Measurements from ENCODE around the gene DACT2.
A peak's percentile ranks its signal among the peaks of the same experiment; 100 is the strongest.
"Not testable (repeated sequence)": the region's sequence is repeated elsewhere in the genome, so short reads cannot be mapped to it uniquely, and the experiment has no call there.

The DACT2 gene, protein sequence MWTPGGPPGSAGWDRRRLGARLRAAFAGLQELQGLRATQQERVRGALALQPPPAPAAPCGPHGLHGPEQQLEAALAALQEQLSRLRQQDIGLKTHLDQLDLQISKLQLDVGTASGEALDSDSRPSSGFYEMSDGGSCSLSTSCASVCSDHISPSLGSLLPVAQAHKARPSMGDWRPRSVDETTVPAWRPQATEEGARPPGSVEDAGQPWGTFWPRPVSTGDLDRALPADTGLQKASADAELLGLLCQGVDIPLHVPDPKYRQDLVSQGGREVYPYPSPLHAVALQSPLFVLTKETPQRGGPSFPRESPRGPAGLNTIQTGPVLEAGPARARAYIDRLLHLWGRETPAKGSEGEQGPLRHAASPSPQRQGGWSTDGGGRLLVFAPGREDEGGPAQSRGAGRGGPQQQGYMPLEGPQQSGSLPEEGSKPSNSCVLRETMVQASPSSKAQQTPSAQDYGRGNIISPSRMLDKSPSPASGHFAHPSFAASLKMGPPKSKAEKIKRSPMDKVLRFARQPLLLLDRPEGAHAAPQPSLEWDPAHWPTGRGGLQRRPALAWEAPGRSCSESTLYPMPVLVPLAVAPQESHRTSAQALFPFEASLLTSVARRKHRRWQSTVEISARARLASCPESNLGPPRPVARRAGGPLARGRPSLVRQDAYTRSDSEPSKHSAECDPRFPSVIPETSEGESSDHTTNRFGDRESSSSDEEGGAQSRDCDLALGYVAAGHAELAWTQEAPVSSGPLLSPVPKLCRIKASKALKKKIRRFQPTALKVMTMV

DNA sequence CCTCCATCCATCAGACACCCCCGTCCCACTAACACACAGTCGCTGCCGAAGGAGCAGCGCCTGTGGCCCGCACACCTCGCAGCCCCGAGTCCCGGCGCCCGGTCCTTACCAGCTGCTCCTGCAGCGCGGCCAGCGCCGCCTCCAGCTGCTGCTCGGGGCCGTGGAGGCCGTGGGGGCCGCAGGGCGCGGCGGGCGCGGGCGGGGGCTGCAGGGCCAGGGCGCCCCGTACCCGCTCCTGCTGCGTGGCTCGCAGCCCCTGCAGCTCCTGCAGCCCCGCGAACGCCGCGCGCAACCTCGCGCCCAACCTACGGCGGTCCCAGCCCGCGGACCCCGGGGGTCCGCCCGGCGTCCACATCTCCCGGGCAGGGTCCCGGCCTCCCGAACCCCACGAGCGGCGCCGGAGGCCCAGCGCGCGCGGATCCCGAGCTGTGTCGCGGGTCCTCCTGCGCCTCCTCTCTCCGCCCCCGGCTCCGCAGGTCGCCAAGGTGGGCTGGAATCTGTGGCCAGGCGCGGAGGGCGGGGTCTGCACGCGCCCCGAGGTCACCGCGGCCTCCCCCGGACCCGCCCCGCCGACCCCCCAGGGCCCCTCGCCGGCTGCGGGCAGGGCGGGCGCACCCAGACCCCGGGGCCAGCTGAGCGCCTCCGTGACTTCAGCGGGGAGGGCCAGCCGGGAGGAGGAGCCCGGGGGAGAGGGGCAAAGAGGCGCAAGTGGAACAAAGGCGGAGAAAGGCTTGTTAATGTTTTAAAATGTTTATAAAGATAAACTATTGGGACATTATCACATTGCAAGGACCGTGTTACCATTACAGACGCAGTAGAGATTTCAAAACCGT lies at the start of gene DACT2:
TSS of gene DACT2 (minus strand) at position 499 of the 833 bp plus-strand sequence. CDS start at position 355, 144 bp downstream.
- peak; percentile 68 for DNase-seq

DNA sequence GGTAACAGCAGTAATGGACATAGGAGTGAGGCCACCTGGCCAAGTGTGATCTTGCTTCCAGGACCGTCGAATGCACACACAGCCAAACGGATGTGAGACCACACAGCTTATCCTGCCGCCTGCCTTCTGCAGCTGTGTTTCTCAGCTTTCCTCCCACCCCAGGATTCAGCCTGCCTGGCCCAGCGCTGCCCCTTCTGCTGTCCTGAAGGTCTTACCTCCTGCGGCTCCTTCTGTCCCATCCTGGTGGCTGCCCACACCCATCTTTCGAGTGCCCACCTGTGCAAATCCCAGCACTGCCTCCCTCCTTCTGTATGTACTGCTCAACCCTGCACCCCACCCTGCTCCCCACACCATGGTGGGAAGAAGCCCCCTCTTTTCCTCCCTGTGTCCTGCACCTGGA lies 49.4 kb upstream of the DACT2 start:
- DNase-seq: no peak

DNA sequence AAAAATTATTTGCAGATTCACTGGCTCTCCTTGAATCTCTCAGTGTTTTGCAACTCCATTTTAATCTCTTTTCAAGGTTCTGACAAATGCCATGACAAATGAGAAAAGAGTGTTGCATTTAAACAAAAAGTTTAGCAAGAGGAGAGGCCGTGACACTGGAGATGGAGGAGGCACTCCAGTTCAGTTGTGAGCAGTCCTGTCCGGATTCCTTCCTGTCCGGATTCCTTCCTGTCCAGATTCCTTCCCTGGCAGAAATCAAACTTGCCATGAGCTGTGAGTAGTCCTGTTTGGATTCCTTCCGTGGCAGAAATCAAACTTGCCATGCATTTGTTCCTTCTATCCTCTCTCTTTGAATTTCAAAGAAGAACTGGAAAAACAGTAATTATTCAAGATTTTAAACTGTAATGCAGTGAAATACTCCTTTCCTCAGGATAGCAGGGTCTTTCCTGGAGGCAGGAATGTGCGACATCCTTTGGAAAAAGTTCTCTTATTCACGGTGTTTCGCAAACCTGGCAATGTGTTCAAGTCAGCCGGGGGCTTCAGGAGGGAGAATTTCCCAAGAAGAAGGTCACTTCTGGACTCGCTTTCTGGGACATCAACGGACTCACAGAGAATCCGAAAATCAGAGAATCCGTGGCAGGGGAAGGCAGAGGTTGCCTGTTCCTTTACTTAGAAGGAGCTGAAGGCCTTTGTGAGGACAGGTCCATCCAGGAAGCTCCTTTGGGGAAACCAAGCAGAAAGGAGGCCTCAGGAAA lies 48.7 kb upstream of the DACT2 start:
- DNase-seq: no peak

DNA sequence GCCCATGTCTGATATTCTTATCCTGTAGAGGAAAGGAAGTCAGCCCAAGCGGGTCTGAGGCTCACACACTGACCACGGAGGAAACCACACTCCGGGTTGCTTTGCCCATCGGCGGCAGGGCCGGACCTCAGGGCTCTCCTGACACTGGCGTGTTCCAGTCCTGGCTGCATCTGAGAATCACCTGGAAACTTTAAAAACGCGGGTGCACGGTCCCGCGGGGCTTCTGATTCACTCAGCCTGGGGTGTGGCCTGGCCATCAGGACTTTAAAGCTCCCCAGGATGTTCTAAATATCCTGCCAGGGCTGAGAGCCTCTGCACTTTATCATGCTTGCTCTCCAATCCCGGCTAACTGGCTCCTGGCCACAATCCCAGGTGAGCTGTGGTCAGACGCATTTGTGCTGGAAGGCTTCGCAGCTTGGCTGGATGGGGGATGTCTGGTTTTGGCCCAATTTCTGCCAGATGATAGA lies 47.7 kb upstream of the DACT2 start:
- DNase-seq: no peak

DNA sequence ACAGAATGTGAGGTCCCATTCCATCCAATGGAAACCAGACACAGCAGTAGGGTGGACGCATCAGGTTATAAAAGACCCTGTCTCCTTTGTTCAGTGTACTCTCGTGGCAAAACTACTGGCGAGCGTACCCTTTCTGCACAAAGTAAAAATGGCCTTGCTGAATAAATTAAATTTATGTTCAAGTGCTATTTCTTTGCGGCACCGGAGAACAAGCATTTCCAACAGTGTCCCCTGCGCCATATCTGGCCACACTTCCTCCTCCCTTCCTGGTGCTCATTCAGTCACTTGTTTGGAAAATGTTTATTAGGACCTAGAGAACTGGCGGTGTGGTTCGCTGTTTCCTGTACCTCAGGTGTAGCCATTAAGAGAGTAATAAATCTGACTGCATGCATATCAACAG lies 46.9 kb upstream of the DACT2 start:
- no peak for DNase-seq

DNA sequence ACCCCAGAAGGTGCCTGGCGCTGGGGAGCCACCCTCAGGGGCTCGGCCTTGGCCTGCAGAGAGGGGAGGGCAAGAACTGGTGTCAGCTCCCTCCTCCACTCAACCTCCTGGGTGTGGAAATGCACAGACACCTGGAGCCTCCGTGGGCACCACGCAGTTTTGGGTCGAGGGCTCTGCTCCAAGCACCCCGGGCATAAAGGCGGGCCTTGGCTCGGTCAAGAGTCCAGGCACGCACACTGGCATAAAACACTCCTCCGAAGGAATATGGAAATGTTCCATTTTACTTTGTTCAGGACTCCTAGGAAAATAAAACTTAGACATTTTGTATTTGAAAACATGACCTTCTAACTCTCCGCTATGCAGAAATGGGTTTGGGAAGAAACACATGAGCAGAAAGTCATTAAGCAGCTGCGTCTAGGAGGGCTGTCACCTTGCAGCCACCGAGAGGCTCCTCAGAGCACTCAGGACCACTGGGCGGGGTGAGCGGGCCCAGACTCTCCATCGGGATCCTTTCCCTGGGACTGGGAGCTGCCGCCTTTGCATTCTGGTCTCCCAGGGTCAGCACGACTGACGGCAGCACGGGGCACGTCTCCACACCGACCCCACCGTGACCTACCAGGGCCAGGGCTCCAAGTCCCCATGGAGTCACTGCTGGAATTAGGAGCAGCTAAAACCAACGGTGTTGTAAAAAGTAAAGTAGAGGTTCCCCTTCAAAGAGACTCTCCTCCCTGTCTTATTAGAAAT lies 46.0 kb upstream of the DACT2 start:
- DNase-seq: no peak

DNA sequence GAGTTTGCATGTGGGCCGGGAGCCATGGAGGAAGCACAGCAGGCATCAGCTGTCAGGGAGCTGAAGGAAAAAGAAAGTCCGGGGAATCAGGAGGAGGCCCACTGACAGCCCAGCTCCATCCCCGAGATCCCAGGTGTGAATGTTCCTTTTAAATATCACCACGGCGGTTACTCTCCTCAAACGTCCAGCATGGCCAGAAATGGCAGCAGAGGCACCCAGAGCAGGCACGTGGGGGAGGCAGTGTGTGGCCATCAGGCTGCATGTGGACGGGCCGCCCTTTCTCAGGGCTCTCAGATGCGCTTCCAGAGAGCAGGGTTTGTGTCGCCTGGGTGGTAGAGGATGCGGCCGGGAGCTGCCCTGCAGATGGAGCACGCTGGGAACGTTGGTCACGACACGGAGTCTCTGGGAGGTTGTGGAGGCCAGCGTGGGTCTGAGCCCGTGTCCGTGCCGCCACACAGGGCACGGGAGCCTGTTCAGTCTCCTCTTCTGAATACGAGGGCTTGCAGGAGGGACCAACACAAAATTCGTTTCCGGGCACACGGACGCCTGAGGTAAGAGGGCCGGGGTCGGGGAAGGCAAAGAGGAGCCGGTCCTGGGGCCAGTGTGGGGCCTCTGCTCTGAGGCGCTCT lies 45.3 kb upstream of the DACT2 start:
- no peak for DNase-seq

DNA sequence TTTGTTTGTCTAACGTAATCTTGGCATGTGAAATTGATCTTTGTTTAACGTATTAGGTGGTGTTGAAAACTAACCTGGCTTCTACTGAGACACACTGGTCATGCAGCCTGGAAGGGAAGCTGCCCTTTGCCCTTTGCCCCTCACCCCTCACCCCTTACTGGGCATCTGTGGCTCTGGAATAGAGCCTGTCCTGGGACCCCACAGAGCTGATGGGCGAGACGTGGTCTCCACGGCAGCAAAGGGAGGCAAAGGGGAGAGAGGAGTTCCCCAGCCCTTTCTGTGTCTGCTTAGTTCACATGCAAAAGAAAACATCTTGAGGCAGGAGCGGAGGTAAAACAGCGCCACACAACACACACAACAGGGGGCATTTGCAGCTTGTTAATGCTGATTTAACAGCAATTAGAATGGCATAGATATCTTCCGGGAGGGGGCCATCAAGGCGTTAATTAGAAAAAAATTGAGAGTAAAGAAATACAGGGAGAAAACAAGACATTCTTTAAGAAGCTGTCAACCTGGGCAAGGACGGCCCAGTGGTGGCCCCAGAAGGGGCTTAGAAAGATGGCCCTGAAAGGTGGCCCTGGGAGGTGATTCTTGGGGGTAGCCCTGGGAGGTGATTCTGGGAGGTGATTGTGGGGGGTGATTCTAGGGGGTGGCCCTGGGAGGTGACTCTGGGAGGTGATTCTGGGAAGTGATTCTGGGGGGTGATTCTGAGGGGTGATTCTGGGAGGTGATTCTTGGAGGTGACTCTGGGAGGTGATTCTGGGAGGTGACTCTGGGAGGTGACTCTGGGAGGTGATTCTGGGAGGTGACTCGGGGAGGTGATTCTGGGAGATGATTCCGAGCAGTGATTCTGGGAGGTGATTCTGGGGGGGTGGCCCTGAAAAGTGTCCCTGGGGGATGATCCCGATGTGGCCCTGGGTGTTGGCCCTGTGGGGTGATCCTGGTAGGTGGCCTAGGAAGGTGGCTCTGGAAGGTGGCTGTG lies 44.5 kb upstream of the DACT2 start:
- no peak for DNase-seq

DNA sequence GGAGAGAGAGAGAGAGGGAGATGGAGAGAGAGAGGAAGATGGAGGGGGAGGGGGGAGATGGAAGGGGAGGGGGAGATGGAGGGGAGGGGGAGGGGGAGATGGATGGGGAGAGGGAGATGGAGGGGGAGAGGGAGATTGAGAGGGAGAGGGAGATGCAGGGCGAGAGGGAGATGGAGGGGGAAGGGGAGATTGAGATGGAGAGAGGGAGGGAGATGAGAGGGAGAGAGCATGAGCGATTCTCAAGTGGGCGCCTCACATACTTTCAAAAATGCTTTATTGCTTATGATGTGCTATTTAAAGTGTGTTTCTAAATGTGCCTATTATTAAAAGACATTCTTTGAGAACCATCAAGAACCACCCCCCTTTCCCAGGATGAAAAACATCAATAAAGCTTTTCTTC lies 43.7 kb upstream of the DACT2 start:
- no peak for DNase-seq

DNA sequence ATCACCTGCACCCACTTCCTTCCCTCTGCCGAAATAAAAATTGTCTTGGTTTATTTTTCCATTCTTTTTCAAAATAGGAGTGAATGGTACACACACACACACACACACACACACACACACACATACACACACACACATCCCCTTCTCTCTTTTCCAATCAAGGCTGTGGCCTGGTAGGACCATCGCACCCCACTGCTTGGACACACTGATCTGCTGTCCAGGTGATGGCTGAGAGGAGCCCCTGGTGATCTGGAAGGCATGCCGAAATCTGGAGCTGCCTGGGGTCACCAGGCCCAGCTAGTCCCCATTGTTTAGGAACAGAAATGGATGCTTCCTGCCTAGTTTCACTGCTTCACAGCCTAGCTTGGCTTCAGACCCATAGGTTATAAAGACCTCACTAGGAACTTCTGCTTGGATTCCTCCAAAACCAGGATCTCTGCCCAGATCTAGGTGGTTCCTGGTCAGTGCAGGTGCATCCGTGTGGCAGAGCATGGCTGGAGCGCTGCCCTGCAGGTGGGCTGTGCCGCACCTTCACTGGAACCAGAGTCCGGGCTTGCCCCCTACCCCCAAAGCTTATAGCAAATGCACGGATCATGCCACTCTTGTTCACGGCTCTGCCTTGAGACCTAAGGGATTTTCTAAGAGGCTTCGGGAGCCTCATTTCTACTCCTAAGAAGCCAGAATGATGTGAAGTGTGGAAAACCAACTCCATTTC lies 42.9 kb upstream of the DACT2 start:
- DNase-seq: no peak

DNA sequence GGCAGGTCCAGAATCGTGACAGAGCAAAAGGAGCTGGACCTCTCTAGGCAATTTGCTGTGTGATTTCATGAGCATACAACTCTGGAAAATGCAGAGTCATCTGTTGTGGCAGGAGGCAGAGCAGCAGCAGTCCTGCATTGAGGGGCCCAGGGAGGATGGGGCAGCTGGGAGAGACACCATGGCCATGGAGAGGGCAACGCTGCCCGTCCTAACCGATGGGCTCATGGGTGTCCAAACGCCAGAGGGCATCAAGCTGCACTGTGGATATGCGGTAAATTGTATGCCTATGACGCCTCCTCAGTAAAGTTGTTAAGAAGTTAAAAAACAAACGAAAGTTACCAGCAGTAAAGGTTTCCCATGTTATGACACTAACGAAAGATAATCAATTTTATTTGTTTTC lies 42.2 kb upstream of the DACT2 start:
- no peak for DNase-seq

DNA sequence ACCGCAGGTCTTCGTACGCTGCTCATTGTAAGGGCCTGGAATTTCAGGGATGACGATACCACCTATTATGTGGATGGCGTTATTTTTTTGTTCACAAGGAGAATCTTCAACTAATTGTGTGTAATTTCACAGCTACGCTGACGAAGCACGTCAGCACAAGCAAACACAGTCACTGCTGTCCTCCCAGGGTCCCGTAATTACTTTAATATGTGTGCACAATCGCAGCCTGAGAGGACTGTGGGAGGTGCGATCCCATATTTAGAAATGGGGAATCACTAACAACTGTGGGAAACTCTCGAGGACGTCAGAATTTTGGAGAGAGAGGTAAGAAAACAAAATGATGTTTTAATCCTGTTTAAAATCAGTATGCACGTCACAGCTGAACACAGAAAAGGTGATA lies 40.2 kb upstream of the DACT2 start:
- DNase-seq: no peak

DNA sequence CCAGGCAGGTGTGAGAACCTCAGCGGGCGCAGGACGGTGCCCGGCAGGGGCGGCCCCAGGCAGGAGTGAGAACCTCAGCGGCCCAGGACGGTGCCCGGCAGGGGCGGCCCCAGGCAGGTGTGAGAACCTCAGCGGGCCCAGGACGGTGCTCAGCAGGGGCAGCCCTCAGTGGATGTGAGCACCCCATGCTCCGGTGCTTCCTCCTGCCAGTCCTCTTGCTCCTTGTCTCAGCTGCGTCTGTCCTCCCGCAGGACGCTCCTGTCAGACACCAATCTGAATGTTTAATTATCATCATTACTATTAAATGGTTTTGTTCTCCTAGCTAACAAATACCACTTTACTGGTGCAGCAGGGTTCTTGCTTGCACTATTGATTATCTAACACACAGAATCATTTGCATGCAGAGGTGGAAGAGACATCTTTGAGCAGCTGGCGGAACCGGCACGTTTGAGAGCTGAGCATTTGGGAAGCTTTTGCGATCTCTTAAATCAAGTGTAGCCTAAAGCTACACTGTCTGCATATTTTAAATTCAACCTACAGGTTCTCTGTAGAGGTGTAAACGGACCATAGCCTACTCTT lies 39.4 kb upstream of the DACT2 start:
- no peak for DNase-seq

DNA sequence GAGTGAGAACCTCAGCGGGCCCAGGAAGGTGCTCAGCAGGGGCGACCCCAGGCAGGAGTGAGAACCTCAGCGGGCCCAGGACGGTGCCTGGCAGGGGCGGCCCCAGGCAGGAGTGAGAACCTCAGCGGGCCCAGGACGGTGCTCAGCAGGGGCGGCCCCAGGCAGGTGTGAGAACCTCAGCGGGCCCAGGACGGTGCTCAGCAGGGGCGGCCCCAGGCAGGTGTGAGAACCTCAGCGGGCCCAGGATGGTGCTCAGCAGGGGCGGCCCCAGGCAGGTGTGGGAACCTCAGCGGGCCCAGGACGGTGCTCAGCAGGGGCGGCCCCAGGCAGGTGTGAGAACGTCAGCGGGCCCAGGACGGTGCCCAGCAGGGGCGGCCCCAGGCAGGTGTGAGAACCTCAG lies 37.3 kb upstream of the DACT2 start:
- not testable (repeated sequence) for DNase-seq

DNA sequence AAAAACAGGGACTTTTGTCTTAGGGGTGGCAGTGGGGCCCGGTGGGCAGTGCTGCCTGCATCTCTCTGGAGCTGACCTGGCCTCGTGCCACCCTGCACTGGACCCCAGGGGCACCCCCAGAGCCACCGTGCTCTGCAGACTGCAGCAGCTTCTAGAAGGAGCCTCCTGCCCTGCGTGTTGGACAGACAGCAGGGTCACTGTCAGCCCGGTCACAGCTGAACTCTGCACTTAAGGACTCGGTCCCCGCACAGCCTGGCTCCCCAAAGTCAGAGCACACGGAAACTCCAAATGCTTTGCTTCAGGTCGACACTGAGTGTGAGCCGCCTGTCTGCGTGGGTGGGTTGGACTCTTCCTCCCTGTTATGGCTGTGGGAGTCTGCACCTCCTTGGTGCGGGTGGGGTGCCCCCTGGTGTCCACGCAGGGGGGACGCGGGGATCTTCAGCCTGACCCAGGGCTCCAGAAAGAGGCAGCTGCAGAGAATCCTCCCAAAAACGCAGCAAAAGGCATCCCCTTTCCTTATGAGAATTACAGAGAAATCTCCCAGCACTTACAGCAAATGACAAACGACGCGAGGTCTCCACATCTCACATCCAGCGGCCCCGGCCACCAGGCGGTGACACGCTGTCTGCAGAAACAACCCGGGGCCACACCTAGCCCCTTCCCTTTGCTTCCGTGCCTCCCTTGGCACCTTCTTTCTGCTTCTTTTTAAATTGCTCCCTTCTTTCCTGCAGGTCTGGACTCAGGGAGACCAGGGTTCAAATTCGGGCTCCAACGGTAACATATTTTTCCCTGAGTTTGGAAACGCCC lies 36.3 kb upstream of the DACT2 start:
- peak; percentile 86 for DNase-seq

DNA sequence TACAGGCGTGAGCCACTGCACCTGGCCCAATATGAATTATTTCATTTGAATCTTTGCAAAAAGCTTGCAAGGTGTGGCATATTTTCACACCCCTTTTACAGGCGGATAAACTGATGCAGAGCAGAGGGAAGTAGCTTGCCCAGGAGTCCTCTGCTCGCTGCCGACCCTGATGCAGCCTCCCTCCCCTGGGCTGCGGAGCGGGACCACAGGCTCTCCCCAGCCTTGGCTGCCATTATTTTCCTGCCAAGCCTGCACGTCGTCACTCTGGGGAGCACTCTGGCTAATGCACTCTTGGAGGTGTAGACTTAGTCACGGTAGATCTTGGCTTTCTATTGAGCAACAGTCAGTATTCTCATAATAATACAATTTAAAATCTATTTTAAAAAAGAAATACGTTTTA lies 34.8 kb upstream of the DACT2 start:
- no peak for DNase-seq

DNA sequence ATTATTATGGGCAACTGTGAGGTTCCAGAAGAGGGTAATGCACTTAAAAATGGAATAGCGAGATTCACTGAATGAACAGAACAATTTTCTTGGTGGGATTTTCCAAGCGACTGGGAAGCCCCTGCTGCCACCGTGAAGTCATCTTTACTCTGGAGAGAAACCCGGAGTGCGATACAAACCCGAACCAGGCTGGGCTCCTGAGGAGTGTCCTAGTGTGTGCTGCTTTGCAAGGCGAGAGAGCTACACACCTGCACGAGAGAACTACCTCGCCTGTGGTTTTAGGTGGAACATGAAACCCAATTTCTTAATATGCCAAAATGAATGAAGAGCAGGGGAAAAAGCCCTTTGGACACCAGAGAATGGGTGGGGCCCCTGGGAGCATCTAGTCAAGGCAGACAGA lies 33.5 kb upstream of the DACT2 start:
- DNase-seq: no peak

DNA sequence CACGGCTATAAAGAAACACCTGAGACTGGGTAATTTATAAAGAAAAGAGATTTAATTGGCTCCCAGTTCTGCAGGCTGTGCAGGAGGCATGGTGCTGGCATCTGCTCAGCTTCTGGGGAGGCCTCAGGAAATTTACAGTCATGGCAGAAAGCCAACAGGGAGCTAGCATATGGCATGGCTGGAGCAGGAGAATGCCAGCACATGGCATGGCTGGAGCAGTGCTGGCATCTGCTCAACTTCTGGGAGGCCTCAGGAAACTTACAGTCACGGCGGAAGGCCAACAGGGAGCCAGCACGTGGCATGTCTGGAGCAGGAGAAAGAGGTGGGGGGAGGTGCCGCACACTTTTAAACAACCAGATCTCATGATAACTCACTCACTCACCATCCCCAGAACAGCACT lies 32.5 kb upstream of the DACT2 start:
- no peak for DNase-seq

All from retina (tissue), 1 donor.